ENCODE results near the gene ACSS1. TPM values are rescaled to one million over a fixed set of nuclear protein-coding genes. Genes with fewer than 3 reads are reported as not detected.

ACSS1 gene
- total RNA-seq, 4 donors from 2014 or later, result 38.5 to 55.5 (median 42.2) TPM

DNA sequence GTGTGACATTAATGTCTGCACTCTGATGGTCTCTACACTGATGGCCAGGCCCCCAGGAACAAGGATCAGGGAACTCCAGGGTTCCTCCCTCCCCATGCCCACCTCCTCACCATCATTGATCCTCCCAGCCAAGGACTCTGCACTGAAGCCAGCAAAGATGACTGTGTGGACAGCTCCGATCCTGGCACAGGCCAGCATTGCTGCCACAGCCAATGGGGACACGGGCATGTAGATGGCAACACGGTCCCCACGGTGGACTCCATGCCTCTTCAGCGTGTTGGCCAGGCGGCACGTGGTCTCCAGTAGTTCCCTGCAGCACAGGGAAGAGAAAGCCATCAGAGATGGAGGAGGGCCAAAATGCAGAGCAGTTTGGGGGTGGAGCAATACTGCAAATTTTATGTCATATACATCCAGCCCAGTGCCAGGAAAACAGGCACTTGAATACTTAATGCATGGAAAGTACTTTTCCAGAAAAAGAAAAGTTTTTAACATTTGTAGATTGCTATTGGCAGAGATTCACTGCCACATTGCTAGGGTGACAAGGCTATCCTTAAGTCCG is 27.2 kb downstream of the ACSS1 start:
- Histone ChIP-seq H3K4me1 (peaks cover 0 to 100% (median 74%) of the 10 kb centered on the region in 4 donors), H3K27me3 (no peaks in the 10 kb centered on the region), H3K27ac (peak overlapping the region; percentile 74 to 96 (median 83)), H3K9me3 (no peaks in the 10 kb centered on the region), H3K4me3 (no peak overlapping the region), H3K36me3 (no peaks in the 10 kb centered on the region)
- TF ChIP-seq POLR2A (IDR thresholded peaks at IDR 0.05), result no peak
- no peak for TF ChIP-seq EP300 (IDR thresholded peaks at IDR 0.05)
- TF ChIP-seq, protein P1, sequence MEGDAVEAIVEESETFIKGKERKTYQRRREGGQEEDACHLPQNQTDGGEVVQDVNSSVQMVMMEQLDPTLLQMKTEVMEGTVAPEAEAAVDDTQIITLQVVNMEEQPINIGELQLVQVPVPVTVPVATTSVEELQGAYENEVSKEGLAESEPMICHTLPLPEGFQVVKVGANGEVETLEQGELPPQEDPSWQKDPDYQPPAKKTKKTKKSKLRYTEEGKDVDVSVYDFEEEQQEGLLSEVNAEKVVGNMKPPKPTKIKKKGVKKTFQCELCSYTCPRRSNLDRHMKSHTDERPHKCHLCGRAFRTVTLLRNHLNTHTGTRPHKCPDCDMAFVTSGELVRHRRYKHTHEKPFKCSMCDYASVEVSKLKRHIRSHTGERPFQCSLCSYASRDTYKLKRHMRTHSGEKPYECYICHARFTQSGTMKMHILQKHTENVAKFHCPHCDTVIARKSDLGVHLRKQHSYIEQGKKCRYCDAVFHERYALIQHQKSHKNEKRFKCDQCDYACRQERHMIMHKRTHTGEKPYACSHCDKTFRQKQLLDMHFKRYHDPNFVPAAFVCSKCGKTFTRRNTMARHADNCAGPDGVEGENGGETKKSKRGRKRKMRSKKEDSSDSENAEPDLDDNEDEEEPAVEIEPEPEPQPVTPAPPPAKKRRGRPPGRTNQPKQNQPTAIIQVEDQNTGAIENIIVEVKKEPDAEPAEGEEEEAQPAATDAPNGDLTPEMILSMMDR (IDR thresholded peaks at IDR 0.05), result no peak
- no peak for DNase-seq (ENCODE audit: low spot score in 2 of 2)
- 76 to 82% methylated on average over 8 of the region's 8 CpGs for WGBS, 2 donors

DNA sequence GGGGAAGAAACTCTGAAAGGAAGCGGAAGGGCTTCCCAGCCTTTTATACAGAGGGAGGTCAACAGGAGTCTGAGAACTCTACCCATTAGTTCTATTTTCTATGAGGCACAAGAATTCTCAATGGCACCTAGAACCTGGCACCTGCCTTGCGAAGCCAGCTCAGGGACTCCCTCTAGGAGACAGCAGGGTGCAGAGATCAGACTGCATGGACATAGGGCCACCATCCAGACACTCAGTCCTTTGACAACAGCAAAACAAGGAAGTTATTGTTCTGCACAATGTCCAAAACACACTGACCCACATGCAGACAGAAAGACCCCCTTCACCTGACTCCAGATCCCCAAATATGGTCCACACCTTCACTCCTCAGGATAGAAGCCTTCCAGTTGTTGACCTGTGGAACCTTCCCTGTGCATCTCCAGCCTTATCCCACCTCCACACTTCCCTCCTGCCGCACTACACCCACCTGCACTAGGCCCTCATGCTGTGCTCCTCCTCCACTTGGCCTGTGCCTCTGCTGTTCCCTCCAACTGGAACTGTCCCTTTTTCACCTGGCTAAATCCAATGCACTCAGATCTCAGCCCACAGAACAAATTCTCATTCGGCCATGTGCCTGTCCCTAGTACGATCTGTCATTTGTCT is 27.8 kb downstream of the ACSS1 start:
- H3K4me3 ChIP-seq, result no peak overlapping the region
- WGBS, 2 donors, result 91 to 93% methylated on average over 5 of the region's 5 CpGs
- peaks cover 0 to 97% (median 69%) of the 10 kb centered on the region in 4 donors for H3K4me1 ChIP-seq
- H3K27me3 ChIP-seq, result no peaks in the 10 kb centered on the region
- peak overlapping the region; percentile 5 to 96 (median 60) for H3K27ac ChIP-seq
- H3K9me3 ChIP-seq, result no peaks in the 10 kb centered on the region
- no peaks in the 10 kb centered on the region for H3K36me3 ChIP-seq
- DNase-seq (ENCODE audit: low spot score in 2 of 2), result no peak
- TF ChIP-seq EP300 (IDR thresholded peaks at IDR 0.05) (no peak), POLR2A (IDR thresholded peaks at IDR 0.05) (no peak)
- TF ChIP-seq, protein P1 (IDR thresholded peaks at IDR 0.05), result no peak

DNA sequence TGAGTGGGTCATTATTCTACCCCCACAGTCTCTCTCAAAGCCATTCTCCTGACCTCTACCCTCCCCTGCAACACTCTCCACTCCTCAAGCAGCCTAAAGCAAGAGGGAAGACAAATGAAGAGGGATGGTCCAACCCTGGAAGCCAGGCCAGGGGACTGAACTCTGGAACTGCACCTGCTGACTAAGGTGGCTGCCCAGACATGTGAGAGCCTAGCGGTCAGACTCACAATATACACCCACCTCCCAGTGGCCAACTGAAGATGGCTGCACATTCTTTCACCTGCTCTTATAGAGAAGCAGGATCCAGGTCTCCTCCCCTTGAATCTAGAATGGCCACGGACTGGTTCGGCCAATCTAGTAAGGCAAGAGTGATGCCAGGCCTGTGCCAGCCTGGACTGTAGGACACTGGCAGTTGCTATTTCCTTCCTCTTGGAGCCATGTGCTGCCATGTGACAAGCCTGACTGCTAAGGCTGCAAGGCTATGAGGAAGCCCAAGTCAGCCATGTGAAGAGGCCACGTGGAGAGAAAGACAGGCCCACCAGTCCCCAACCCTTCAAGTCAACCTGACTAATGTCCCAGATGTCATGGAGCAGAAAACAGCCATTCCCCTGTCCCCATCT is 31.8 kb downstream of the ACSS1 start:
- H3K36me3 ChIP-seq, result peaks cover 0 to 27% (median 0%) of the 10 kb centered on the region in 3 donors

DNA sequence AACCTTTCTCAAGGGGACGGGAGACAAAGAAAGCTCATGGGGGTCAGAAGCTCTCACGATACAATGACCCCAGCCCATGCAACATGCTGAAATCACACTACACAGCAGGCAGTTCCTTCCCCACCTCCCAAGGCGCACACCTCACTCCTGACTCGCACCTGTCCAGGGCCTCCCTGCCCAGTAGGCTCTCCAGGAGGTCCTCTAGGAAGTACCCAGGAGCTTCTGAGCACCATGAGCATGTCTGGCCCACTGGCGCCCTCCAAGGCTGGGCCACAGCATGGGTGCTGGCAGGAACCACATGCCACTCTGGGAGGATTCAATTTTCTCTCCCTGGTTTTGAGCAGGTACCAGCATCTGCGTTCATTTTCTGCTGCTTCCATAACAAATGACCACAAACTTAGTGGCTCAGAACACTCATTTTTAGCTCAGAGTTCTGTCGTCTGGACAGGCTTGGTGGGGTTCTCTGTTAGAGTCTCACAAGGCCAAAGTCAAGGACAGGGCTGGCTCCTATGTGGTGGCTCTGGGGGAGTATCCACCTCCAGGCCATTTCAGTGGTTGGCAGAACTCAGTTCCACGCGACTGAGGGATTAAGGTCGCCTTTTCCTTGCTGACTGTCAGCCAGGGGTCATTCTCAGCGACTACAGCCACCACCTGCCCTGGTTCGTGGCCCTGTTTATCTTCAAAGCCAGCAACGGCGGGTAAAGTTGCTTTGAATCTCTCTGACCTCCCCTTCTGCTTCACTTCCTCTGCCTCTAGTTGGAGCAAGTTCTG is 32.7 kb downstream of the ACSS1 start:
- no peaks in the 10 kb centered on the region for H3K27me3 ChIP-seq
- no peaks in the 10 kb centered on the region for H3K9me3 ChIP-seq
- no peak for DNase-seq (ENCODE audit: low spot score in 2 of 2)
- no peak for TF ChIP-seq POLR2A (IDR thresholded peaks at IDR 0.05)
- TF ChIP-seq, protein P1 (IDR thresholded peaks at IDR 0.05), result no peak
- TF ChIP-seq EP300 (IDR thresholded peaks at IDR 0.05), result no peak
- H3K36me3 ChIP-seq, result peaks cover 0 to 35% (median 0%) of the 10 kb centered on the region in 3 donors
- peaks cover 0 to 81% (median 27%) of the 10 kb centered on the region in 4 donors for H3K4me1 ChIP-seq
- WGBS, 2 donors, result 82 to 87% methylated on average over 14 of the region's 14 CpGs
- H3K27ac ChIP-seq, result peak overlapping the region in 1 of 4 donors; percentile 19
- H3K4me3 ChIP-seq, result no peak overlapping the region

More for the DNA sequence above, 31.8 kb downstream of the ACSS1 start:
- H3K4me1 ChIP-seq, result peaks cover 0 to 84% (median 34%) of the 10 kb centered on the region in 4 donors
- no peaks in the 10 kb centered on the region for H3K9me3 ChIP-seq
- no peaks in the 10 kb centered on the region for H3K27me3 ChIP-seq
- H3K27ac ChIP-seq, result no peak overlapping the region
- 88 to 93% methylated on average over 2 to 4 of the region's 4 CpGs for WGBS, 2 donors
- H3K4me3 ChIP-seq, result no peak overlapping the region
- DNase-seq (ENCODE audit: low spot score in 2 of 2), result peak in 1 of 2 donors; percentile 6
- TF ChIP-seq, protein P1 (IDR thresholded peaks at IDR 0.05), result no peak
- peak in 1 of 2 donors; percentile 18 for TF ChIP-seq EP300 (IDR thresholded peaks at IDR 0.05)

Measured in tibial nerve (tissue), 4 donors.